NB4 (cell line): ENCODE measurements around the gene SMPX.

Source experiments
- DNase-seq: peaks from one replicate; pipeline ENCODE4 v3.0.0; 2010; ENCODE audit warnings: low read depth
- H3K4me3 ChIP-seq: one replicate; pipeline ENCODE4 v1.5.1; 2011; ENCODE audit warnings: mild to moderate bottlenecking, low read depth, low read length, moderate library complexity
- CTCF ChIP-seq: IDR thresholded peaks from one replicate; pipeline ENCODE4 v1.5.1; 2012; ENCODE audit warnings: low read depth, low read length
- MAX ChIP-seq: IDR thresholded peaks from 2 replicates; pipeline ENCODE4 v1.6.1; 2011; ENCODE audit warnings: low read depth, low read length
- MYC ChIP-seq: IDR thresholded peaks from 2 replicates; pipeline ENCODE4 v1.6.1; 2011; ENCODE audit warnings: low read depth, low read length
- POLR2A ChIP-seq: IDR thresholded peaks from 2 replicates; pipeline ENCODE4 v1.6.1; 2011; ENCODE audit warnings: mild to moderate bottlenecking; ENCODE audit not compliant: insufficient read length; ENCODE audit errors: extremely low read depth

SMPX gene

GRCh38 chrX:21757960-21758359, at the start of gene SMPX:
Gene SMPX (minus strand): TSS chrX:21758116. CDS start chrX:21754290, 3,826 bp downstream.
- no peak for TF ChIP-seq POLR2A
- TF ChIP-seq MYC: no peak
- DNase-seq: no peak
- H3K4me3 ChIP-seq: no peak within 1 kb of the TSS

GRCh38 chrX:21806691-21807090, 48.8 kb upstream of the SMPX start:
- DNase-seq: no peak

GRCh38 chrX:21802839-21803238, 44.9 kb upstream of the SMPX start:
- TF ChIP-seq MYC (no peak), POLR2A (no peak), MAX (no peak), CTCF (no peak)
- no peak for DNase-seq
- no peak overlapping the region for H3K4me3 ChIP-seq

More at GRCh38 chrX:21806691-21807090, 48.8 kb upstream of the SMPX start:
- H3K4me3 ChIP-seq: no peak overlapping the region
- TF ChIP-seq POLR2A: no peak
- TF ChIP-seq CTCF: no peak
- TF ChIP-seq MYC: no peak
- no peak for TF ChIP-seq MAX

GRCh38 chrX:21802054-21802670, 44.2 kb upstream of the SMPX start:
- no peak for DNase-seq
- TF ChIP-seq POLR2A: no peak
- TF ChIP-seq CTCF: no peak
- TF ChIP-seq MYC: no peak
- TF ChIP-seq MAX: no peak
- no peak overlapping the region for H3K4me3 ChIP-seq

GRCh38 chrX:21800344-21800770, 42.4 kb upstream of the SMPX start:
- TF ChIP-seq MAX (no peak), CTCF (no peak), MYC (no peak), POLR2A (no peak)
- H3K4me3 ChIP-seq: no peak overlapping the region
- DNase-seq: no peak

GRCh38 chrX:21799767-21800166, 41.9 kb upstream of the SMPX start:
- DNase-seq: no peak
- no peak for TF ChIP-seq MYC
- TF ChIP-seq MAX: no peak
- TF ChIP-seq POLR2A: no peak
- no peak for TF ChIP-seq CTCF
- no peak overlapping the region for H3K4me3 ChIP-seq
